Measurements from ENCODE around the gene SPRR1B.
"Not testable (repeated sequence)": the region's sequence is repeated elsewhere in the genome, so short reads cannot be mapped to it uniquely, and the experiment has no call there.

The SPRR1B gene, protein sequence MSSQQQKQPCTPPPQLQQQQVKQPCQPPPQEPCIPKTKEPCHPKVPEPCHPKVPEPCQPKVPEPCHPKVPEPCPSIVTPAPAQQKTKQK

DNA sequence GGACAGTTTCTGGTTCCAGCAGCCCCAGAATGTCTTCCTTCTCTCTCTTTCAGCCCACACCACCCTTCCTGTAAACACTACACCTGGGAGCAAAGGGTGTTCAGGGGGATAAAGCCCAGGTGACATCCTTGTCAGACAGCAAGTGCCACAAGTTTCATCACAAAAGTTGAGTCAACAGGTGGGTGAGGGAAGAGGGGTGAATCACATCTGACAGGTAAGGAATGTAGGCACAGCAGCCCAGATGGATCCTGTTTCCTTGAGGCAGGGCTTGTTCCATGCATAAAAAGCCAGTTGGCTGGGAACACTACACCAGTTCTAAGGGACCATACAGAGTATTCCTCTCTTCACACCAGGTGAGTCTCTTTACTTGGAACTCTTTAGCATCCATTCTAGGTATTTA, at the start of gene SPRR1B:
Gene SPRR1B, plus strand, starts transcription at position 309 of the 400 bp plus-strand sequence. CDS start 1,143 bp downstream, outside the sequence.
- DNase-seq (ENCODE audit: low read depth), result no peak

DNA sequence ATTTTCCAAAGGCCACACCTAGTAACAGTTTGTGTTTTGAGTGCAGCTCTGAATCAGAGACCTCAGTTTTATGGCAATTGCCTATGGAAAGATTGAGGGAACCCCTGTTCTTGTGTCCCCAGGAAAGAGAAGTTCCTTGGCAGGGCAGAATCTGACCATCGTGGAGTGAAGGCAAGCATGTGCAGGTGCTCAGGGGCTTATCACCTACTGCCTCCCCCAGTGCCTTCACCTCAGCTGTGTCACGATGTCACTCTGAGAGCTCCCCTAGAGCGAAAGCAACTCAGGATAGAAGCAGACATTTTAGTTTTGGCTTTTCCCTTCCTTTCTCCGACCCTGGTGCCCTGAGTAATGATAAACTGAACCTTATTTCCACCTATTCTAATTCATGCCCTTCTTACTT, 48.9 kb upstream of the SPRR1B start:
- DNase-seq (ENCODE audit: low read depth), result no peak

DNA sequence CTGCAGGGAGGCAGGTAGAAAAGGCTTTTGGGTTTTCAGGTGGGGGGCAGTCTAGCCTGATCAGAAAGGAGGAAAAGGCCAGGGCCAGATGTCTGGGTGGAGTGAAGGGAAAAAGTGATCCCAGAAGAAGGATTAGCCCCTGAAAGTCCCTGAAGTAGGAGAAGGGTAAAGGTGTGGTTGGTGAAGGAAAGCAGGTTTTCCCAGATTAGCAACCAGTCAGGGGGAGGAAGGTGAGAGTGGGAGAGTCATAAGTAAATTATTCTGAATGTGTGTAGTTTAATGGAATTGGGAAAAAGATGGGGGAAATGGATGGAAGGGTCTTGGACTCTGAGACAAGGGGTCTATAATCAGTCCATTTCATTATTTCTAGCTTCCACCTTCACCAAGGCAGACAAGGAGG, 47.8 kb upstream of the SPRR1B start:
- no peak for DNase-seq (ENCODE audit: low read depth)

DNA sequence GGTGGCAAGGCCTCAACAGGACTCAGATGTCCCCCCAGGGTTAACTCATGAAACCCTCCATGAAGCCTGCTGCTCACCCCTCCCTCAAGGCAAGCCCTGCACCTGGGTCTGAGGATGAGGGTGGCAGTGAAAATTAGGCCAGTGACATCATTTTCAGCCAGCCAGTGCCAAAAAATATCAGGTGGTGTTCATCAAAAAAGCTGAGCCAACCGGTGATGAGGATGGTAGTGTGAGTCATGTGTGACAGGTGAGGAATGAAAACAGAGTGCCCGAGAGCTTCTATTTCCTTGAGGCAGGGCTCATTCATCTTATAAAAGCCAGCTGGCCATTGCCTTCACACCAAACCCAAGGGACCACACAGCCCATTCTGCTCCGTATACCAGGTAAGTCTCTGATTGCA, 47.3 kb upstream of the SPRR1B start, which contains the start of gene SPRR1A:
Gene SPRR1A, plus strand, starts transcription at position 339 of the 400 bp plus-strand sequence. CDS start 1,150 bp downstream, outside the sequence.
- no peak for DNase-seq (ENCODE audit: low read depth)

DNA sequence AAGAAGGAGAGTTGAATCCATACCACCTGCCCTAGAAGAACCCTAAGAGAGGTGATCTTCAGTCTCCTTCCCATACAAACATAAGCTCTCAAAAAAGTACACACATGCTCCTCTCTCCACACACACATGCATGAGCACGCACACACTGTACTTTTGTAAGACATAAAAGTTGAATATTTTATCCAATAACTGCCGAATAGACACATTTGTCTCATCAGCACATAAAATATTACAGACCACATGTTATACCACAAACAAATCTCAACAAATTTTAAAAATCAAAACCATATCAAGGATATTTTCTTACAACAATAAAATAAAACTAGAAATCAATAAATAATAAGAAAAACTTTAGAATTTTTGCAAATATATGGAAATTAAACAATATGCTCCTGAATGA, 44.4 kb upstream of the SPRR1B start:
- no peak for DNase-seq (ENCODE audit: low read depth)

DNA sequence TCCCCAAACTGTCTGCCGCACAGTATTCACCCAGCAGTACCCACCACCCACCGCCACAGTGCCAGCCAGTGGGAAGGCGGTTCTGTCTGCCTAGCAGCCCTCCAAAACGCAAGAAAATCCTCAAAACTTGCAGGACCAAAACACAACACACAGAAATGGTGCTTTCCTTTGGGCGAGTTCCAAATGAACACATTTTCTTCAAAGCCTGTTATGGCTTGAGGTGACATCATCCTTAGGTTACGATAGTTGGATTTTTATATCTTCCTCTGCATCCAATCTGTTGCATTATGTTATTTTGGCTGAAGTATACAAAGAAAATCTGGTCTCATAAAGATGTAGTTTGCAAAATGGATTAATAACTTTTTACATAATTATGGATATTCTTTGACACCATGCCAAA, 37.8 kb upstream of the SPRR1B start:
- no peak for DNase-seq (ENCODE audit: low read depth)

DNA sequence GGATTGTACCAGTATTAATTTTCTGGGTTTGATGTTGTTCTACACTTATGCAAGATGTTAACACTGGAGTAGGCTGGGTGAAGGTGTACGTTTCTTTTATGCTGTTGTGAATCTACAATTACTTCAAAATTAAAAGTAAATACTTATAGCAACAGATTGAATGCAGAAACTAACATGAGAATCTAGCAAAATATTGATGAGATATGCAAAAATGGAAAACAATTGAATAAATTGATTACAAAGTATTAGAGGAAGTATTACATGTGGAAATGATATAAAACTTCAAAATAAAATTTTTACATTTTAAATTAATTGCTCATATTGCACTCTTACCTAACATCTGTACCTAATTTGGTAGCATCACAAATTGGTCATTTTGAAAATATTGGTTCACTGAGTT, 35.2 kb upstream of the SPRR1B start:
- DNase-seq (ENCODE audit: low read depth), result no peak

DNA sequence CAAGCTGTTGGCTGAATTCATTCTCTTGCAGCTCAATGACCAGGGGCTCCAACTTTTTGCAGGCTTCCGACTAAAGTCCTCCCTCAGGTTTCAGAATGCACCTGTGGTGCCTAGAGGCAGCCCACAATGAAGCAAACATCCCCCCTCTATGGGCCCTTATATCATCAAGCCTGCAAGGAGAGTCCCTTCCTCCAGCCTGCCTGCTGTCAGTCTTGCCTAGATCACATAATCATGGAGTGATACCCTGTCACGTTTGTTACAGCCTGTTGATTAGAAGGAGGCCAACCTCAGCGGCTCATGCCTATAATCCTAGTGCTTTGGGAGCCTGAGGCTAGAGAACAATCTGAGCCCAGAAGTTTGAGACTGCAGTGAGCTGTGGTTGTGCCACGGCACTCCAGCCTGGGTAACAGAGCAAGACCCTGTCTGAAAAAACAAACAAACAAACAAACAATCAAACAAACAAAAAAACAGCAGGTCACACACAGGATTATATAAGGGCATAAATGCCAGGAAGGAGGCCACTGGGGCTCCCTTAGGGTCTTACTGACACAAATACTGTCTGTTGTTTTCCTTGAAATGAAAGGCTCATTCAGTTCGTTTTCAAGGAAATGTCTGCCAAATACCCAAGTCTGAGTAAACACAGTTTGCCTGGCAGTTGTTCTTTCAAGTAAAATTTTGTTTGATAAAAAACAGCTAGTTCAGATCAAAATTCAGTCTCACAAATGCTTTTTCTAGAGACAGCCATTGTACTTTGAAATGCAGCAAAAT, 34.2 kb upstream of the SPRR1B start:
- DNase-seq (ENCODE audit: low read depth), result no peak

DNA sequence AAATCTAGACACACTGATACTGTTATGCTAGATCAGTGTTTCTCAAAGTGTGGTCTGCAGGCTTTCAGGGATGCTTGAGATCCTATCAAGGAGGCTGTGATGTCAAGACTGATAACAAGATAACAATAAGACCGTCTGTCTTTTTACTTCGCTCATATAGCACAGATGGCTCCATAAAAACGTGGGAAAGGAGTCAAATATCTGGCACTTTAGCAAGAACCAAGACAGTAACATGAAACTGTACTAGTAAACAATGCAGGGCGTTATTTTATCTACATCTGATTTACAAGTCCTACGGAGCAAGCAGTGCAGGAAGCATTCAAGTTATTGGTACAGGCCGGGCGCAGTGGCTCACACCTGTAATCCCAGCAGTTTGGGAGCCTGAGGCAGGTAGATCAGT, 33.1 kb upstream of the SPRR1B start:
- no peak for DNase-seq (ENCODE audit: low read depth)

DNA sequence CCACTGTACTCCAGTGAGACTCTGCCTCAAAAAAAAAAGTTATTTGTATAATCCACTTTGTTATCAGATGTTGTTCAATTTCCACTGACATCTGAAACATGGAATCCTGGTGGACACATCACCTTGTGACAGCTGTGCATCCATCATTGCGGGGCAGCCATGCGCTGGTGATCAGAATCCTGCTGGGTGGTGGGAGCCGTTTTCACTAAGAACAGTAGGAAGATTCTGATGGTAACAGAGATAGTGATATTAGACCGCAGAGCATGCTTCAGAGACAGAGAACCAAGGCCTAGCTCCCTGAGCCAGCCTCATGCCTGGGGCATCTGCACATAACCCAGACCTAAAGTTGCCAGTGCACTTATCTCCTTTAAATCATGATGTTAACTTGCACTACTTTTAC, 32.5 kb upstream of the SPRR1B start:
- DNase-seq (ENCODE audit: low read depth), result no peak

DNA sequence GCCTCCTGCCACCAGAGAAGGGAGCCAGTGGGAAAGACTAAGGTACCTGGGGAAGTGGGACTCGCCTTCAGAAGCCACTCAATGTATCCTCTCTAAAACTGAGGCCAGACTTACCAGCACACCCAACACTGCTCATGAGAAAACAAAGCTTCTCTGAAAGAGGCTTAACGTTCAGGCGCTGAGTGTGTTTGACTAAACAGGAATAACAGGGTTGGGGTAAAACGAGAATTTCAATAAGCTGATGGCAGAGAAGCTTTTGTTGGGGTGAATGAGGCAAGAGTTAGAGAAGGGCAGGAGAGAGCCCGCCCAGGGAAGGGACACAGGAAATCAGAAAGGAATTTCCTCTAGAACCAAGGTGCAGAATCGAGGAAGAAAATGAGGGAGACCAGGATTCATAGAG, 31.2 kb upstream of the SPRR1B start:
- no peak for DNase-seq (ENCODE audit: low read depth)

DNA sequence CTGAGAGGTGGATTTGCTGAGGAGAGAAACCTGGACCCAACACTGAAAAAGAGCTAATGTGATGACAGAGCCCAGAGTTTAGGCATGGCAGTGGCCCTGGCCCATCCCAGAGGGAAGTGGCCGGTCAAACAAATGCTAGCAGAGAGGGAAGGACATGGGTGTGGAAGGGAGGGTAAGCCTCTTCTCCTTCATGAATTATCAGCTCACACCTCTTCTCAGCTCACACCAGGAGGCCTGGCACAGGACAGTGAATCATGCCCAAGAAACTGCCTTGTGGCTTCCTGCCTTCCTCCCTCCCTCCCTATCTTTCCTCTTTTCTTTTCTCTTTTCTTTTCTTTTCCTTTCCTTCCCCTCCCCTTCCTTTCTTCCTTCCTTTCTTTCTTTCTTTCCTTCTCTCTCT, 30.7 kb upstream of the SPRR1B start:
- no peak for DNase-seq (ENCODE audit: low read depth)

DNA sequence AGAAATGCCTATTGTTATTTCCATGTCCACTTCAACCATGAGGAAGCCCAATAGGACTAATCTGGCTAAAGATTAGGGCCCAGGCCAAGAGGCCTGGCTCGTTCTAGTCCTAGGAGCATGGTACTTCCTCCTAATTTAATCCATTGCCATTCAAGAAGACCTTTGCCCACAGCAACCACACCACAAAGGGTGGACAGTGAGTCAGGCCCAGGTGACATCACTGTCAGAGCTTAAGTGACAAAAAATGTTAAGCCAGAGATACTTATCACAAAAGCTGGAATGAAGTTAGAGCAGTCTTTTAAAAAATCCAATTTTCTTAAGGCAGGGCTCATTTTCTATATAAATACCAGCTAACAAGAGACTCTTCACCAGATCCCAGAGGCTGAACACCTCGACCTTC, 29.6 kb upstream of the SPRR1B start, which contains the start of gene SPRR3:
Gene SPRR3, plus strand, starts transcription at position 368 of the 400 bp plus-strand sequence. CDS start 1,272 bp downstream, outside the sequence.
- DNase-seq (ENCODE audit: low read depth), result no peak

DNA sequence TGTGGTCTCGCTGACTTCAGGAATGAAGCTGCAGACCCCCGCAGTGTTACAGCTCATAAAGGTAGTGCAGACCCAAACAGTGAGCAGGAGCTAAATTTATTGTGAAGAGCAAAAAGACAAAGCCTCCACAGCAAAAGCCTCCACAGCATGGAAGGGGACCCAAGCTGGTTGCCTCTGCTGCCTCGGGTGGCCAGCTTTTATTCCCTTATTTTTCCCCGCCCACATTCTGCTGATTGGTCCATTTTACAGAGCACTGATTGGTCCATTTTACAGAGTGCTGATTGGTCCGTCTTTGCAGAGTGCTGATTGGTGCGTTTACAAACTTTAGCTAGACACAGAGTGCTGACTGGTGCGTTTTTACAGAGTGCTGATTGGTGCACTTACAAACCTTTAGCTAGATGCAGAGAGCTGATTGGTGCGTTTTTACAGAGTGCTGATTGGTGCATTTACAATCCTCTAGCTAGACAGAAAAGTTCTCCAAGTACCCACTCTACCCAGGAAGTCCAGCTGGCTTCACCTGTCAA, 19.7 kb upstream of the SPRR1B start:
- DNase-seq (ENCODE audit: low read depth), result not testable (repeated sequence)

DNA sequence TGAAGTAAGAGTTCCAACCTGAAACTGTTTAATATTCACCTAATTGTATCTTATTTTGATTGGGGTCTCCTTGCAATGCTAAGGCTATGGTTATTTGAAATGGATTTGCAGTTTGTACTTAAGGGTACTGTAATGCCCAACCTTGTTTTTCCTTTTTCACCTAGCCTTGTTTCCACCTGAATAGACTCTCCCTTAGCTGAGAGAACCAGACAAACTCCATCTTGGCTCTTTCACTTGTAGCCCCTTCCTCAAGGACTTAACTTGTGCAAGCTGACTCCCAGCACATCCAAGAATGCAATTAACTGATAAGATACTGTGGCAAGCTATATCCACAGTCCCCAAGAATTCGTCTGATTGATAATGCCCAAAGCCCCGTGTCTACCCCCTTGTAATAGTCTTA, 9.2 kb upstream of the SPRR1B start:
- not testable (repeated sequence) for DNase-seq (ENCODE audit: low read depth)

DNA sequence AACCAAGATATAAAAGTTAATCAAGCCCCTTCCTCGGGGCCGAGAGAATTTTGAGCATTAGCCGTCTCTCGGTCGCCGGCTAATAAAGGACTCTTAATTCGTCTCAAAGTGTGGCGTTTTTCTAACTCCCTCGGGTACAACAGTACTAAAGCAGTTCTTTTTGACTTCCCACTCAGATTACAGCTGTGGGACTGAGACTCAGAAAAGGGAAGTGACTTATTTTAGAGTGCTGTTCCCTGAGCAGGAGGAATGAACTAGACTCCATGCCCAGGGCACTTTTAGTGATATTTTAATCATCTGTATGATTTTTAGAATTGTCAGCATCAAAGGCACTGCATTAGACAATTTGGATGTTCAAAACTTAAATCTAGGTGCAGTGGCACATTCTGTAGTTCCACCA, 8.7 kb upstream of the SPRR1B start:
- DNase-seq (ENCODE audit: low read depth), result not testable (repeated sequence)

DNA sequence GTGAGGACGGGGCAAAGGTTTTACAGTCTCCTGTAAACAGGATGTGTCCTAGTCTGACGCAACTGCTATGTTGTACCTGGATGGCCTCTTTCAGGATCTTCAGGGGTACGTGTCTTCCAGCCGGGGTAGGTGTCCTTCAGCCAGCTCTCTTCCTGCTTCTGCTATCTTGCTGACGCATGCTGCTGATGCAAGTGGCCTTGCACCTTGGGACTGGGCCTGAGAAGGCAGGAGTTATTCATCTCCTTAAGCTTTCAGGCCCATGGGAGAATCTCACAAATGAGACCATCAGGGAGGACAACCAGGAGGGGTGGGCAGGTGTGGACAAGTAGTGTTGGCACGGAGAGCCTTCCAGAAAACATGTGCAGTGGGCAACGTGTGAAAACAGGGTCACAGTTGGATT, 7.9 kb upstream of the SPRR1B start:
- no peak for DNase-seq (ENCODE audit: low read depth)

DNA sequence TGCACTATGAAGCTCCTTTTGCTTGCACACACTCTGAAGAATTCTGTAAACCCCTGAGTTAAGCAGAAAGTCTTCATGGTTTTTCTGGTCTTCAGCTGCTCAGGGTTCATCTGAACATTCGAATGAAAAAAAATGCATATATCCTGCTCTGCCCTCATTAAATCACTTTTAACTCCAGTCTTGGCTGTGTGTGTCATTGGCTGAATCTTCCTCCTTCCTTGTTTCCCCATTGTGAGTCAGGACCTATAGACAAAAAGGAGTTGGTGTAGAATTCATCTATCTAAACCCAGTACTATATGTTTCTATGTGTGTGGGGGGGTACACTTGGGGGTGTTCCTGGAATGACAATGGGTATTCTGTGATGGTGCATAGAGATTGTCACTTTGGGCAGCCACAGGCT, 6.6 kb upstream of the SPRR1B start:
- DNase-seq (ENCODE audit: low read depth), result no peak

DNA sequence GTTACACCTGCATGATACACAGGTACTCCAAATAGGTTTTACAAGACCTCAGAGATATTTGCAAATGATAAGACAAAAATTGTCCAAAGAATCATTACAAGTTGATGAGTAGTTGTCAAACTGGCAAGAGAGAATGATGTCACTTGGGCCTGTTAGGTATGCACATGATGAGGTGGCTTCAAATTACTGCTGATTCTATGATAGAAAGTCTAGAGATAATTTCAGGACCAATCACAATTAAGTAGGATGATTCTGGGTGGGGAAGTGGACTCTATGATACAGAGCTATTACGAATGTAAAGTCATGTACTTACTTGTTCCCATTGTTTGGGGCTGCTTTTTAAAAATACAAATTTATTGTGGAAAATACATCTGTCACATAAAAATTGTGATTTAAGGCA, 5.2 kb upstream of the SPRR1B start:
- DNase-seq (ENCODE audit: low read depth), result no peak

DNA sequence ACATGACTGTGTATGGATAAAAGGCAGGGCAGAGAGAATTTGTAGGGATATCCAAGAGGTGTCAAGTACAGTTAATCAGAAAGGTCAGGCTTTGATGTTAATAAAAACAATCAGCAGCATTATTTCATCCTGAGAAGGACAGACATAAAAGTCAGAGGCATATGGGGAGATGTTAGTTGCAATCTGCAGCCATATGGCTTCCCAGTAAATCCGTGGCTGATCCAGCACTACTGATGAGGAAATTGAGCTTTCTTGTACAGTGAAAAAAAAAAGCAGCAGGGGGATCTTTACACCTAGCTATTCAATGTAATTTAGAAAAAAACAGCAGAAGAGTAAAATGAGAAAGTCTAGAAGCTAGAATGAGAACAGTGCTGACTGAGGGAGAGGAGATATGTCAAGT, 2.2 kb upstream of the SPRR1B start:
- no peak for DNase-seq (ENCODE audit: low read depth)

DNA sequence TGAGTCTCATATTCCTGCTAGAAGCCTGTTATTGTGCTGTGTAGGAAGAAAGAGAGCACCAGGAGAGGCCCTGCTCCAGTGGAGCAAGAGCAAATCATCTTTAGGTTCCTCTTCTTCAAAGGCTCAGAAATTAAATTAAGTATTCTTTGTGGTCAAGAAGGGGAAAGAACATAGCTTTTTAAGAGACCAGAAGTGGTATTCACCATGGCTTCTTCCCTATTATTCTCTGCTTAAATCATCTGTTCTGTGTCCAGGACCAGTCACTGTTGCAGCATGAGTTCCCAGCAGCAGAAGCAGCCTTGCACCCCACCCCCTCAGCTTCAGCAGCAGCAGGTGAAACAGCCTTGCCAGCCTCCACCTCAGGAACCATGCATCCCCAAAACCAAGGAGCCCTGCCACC, 1.1 kb downstream of the SPRR1B start:
- DNase-seq (ENCODE audit: low read depth), result no peak

DNA sequence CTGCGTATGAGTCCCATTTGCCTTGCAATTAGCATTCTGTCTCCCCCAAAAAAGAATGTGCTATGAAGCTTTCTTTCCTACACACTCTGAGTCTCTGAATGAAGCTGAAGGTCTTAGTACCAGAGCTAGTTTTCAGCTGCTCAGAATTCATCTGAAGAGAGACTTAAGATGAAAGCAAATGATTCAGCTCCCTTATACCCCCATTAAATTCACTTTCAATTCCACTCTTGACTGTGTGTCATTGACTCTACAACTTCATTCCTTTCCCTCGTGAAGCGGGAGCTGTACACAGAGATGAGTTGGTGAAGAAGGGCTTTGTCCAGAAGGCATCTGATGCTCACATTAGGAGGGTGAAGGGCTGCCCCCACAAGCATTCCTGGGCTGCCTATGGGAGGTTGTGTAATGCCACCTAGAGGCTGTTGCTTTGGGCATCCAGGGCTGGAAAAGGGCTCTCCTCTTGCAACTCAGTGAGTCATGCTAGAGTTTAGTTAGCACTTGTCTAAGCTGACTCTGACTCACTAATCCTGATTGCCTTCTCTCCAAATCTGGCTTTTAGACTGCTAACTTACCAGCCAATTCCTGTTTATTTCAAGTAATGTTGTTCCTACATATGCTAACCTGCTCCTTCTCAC, 1.8 kb downstream of the SPRR1B start:
- no peak for DNase-seq (ENCODE audit: low read depth)

DNA sequence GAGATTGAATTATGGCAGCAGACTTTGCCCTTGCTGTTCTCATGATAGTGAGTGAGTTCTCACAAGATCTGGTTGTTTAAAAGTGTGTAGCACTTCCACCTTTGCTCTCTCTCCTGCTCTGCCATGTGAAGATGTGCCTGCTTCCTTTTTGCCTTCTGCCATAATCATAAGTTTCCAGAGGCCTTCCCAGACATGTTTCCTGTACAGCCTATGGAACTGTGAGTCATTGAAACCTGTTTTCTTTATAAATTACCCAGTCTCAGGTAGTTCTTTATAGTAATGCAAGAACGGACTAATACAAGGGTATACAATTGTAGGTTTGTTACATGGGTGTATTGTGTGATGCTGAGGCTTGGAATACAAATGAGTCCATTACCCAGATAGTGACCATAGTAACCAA, 4.2 kb downstream of the SPRR1B start:
- no peak for DNase-seq (ENCODE audit: low read depth)

Measured in stimulated activated CD8-positive, alpha-beta memory T cell treated with anti-CD3 and anti-CD28 coated beads, Interleukin-12 subunit alpha, Interleukin-12 subunit beta, amount 100 ng/mL, for 4 hours (primary cell).